ENCODE results near the gene TAGLN.

GRCh38 chr11:117219995-117220394 is 20.8 kb downstream of the TAGLN start:
- TF ChIP-seq CTCF (IDR thresholded peaks at IDR 0.05) (no peak), POLR2A (IDR thresholded peaks at IDR 0.05) (no peak)

All from uterus (tissue), 2 donors.